ENCODE data around the gene AUTS2. TPM values are rescaled to one million over a fixed set of nuclear protein-coding genes. Genes with fewer than 3 reads are reported as not detected.

AUTS2 gene
- total and polyA plus RNA-seq, 10 of the 15 experiments (the other 5 are each of a cell fraction or from before 2014, with no cell fraction given): 6.4 to 55.6 (median 21.6) TPM

DNA sequence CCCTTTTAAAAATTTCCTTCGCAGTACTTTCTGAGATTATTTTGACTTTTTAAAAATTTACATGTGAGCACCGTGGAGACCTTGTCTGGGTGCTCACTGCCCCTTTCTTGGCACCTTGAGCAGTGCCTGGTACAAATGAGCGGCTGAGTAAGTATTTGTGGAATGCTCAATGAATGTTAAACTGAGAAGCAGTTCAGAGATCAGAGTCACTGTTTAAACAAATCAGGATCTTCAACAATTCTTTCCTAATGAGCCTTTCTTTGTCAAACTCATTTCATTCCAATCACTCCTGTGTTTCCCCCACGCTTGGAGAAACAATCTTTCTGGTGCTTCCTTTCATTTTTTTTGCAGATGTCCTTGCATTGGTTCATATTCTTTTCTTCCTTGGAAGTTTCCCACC is 922.3 kb downstream of the AUTS2 start:
- Histone ChIP-seq H3K4me1 (ENCODE audit: control insufficient read depth, insufficient read depth, low read length) (no peaks in the 10 kb centered on the region), H3K27ac (ENCODE audit: control insufficient read depth, insufficient read depth) (no peak overlapping the region), H3K4me2 (ENCODE audit: control insufficient read depth, insufficient read depth) (no peak overlapping the region), H3K36me3 (ENCODE audit: control insufficient read depth in 2 of 2, insufficient read depth in 2 of 2, low read length in 1 of 2) (no peaks in the 10 kb centered on the region), H3K27me3 (replicated peaks in 1 of 2; ENCODE audit: control insufficient read depth in 2 of 2, insufficient read depth in 2 of 2, low read length in 1 of 2) (no peaks in the 10 kb centered on the region), H4K20me1 (ENCODE audit: control insufficient read depth, insufficient read depth) (no peaks in the 10 kb centered on the region), H3K79me2 (ENCODE audit: control insufficient read depth, insufficient read depth, low read length) (no peaks in the 10 kb centered on the region), H3K9me3 (replicated peaks; ENCODE audit: control insufficient read depth, insufficient read depth, low read length) (no peaks in the 10 kb centered on the region), H2AFZ (ENCODE audit: control insufficient read depth, low read depth, low read length) (no peak overlapping the region), H3K9ac (ENCODE audit: control insufficient read depth, insufficient read depth, low read length) (no peak overlapping the region), H3K4me3 (no peak overlapping the region)
- in situ Hi-C loops (cut with MboI) (no loop called here), intact Hi-C loops (cut with micrococcal nuclease; ENCODE audit: unreplicated experiment) (no loop called here)
- ChIA-PET POLR2A (no interaction called here), RAD21 (ENCODE audit: unreplicated experiment) (no interaction called here), SMC1A (ENCODE audit: uncharacterized antibody, unreplicated experiment) (no interaction called here), CTCF (interaction anchor here (0.6 kb wide), 1 partner anchor 99 kb away, joined by 3 read pairs; no protein-coding TSS in a partner anchor)
- 17% methylated on average over 4 of the region's 4 CpGs for WGBS (ENCODE audit: insufficient coverage, insufficient replicate concordance, low lambda C conversion rate, missing lambda C conversion rate)
- TF ChIP-seq GATAD2B (conservative IDR thresholded peaks at IDR 0.05; ENCODE audit: low read depth) (no peak), MEF2B (IDR thresholded peaks at IDR 0.05; ENCODE audit: partially characterized antibody, poor library complexity, severe bottlenecking) (no peak)
- TF ChIP-seq, protein P1, sequence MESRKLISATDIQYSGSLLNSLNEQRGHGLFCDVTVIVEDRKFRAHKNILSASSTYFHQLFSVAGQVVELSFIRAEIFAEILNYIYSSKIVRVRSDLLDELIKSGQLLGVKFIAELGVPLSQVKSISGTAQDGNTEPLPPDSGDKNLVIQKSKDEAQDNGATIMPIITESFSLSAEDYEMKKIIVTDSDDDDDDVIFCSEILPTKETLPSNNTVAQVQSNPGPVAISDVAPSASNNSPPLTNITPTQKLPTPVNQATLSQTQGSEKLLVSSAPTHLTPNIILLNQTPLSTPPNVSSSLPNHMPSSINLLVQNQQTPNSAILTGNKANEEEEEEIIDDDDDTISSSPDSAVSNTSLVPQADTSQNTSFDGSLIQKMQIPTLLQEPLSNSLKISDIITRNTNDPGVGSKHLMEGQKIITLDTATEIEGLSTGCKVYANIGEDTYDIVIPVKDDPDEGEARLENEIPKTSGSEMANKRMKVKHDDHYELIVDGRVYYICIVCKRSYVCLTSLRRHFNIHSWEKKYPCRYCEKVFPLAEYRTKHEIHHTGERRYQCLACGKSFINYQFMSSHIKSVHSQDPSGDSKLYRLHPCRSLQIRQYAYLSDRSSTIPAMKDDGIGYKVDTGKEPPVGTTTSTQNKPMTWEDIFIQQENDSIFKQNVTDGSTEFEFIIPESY (IDR thresholded peaks at IDR 0.05): no peak
- TF ChIP-seq, protein P2, sequence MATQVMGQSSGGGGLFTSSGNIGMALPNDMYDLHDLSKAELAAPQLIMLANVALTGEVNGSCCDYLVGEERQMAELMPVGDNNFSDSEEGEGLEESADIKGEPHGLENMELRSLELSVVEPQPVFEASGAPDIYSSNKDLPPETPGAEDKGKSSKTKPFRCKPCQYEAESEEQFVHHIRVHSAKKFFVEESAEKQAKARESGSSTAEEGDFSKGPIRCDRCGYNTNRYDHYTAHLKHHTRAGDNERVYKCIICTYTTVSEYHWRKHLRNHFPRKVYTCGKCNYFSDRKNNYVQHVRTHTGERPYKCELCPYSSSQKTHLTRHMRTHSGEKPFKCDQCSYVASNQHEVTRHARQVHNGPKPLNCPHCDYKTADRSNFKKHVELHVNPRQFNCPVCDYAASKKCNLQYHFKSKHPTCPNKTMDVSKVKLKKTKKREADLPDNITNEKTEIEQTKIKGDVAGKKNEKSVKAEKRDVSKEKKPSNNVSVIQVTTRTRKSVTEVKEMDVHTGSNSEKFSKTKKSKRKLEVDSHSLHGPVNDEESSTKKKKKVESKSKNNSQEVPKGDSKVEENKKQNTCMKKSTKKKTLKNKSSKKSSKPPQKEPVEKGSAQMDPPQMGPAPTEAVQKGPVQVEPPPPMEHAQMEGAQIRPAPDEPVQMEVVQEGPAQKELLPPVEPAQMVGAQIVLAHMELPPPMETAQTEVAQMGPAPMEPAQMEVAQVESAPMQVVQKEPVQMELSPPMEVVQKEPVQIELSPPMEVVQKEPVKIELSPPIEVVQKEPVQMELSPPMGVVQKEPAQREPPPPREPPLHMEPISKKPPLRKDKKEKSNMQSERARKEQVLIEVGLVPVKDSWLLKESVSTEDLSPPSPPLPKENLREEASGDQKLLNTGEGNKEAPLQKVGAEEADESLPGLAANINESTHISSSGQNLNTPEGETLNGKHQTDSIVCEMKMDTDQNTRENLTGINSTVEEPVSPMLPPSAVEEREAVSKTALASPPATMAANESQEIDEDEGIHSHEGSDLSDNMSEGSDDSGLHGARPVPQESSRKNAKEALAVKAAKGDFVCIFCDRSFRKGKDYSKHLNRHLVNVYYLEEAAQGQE (IDR thresholded peaks at IDR 0.05; ENCODE audit: low read depth, low read length): no peak
- FAIRE-seq (no peak), ATAC-seq (no peak), DNase-seq (ENCODE audit: low read depth, low spot score) (no peak)
- BruUV-seq (replicated peaks): no TSS peak

All from GM12878 (cell line).